ENCODE results near the gene ZNF777. TPM values are rescaled to one million over a fixed set of nuclear protein-coding genes. Genes with fewer than 3 reads are reported as not detected.

The ZNF777 gene
- 5.5 and 7.4 TPM in 2 replicates for total RNA-seq

GRCh38 chr7:149460493-149461277 lies at the start of gene ZNF777:
ZNF777 (minus strand) TSS chr7:149461062; CDS start chr7:149456022, 5,040 bp downstream.

GRCh38 chr7:149497467-149498261 lies 36.8 kb upstream of the ZNF777 start, which contains the start of gene ZNF746:
ZNF746 (minus strand) TSS chr7:149497809; CDS start chr7:149497536, 273 bp downstream.

Other genes with a start within 250 kb of the ZNF777 start
- gene ZNF212, start 221.4 kb downstream of the ZNF777 start, total RNA-seq = 5.1 and 6.5 TPM in 2 replicates
- gene ZNF783, start 198.9 kb downstream of the ZNF777 start, total RNA-seq = 9.3 and 19.0 TPM in 2 replicates
- gene ZNF746, start 36.7 kb upstream of the ZNF777 start, total RNA-seq = 17.6 and 32.6 TPM in 2 replicates